Fibroblast of lung (primary cell): ENCODE results near the gene ERBB2. TPM values are rescaled to one million over a fixed set of nuclear protein-coding genes. Genes with fewer than 3 reads are reported as not detected.
A peak's percentile ranks its signal among the peaks of the same experiment; 100 is the strongest.

Experiments
- DNase-seq, 2 donors: peaks; one replicate each; pipeline versions ENCODE4 v3.0.0 to v3.0.0-alpha.2; 2010; ENCODE audit warnings: low read depth in 2 of 2
- H2AFZ ChIP-seq: 2 replicates; pipeline ENCODE4 v1.5.1; 2012; ENCODE audit warnings: low read length, control low read depth, inconsistent platforms
- H3K27ac ChIP-seq: 2 replicates; pipeline ENCODE4 v1.5.1; 2011; ENCODE audit warnings: low read length, control low read depth; ENCODE audit not compliant: insufficient read depth
- H3K27me3 ChIP-seq: 2 replicates; pipeline ENCODE4 v1.5.1; 2011; ENCODE audit warnings: mild to moderate bottlenecking, low read length; ENCODE audit not compliant: control insufficient read depth, insufficient read depth
- H3K36me3 ChIP-seq: 2 replicates; pipeline ENCODE4 v1.5.1; 2011; ENCODE audit warnings: low read length; ENCODE audit not compliant: control insufficient read depth, insufficient read depth
- H3K4me1 ChIP-seq: 2 replicates; pipeline ENCODE4 v1.5.1; 2011; ENCODE audit warnings: low read length; ENCODE audit not compliant: control insufficient read depth, insufficient read depth; ENCODE audit errors: extremely low read depth
- H3K4me2 ChIP-seq: 2 replicates; pipeline ENCODE4 v1.5.1; 2011; ENCODE audit warnings: low read length, control low read depth; ENCODE audit not compliant: insufficient read depth; ENCODE audit errors: extremely low read depth
- H3K4me3 ChIP-seq, 4 experiments: fragments of 200-600 bp in 1 of 4; sonication (generic) in 1 of 4; replicated peaks in 1 of 4; 2 replicates each; pipeline ENCODE4 v1.5.1; 2011 to 2016; ENCODE audit warnings: low read length in 4 of 4, low read depth in 3 of 4, mild to moderate bottlenecking in 3 of 4, control low read depth in 2 of 4, inconsistent platforms in 1 of 4, mixed read lengths in 1 of 4; ENCODE audit not compliant: insufficient read depth in 1 of 4; ENCODE audit errors: control extremely low read depth in 1 of 4
- H3K79me2 ChIP-seq: 2 replicates; pipeline ENCODE4 v1.5.1; 2012; ENCODE audit warnings: mild to moderate bottlenecking, low read length, inconsistent platforms; ENCODE audit not compliant: control insufficient read depth, insufficient read depth
- H3K9ac ChIP-seq: 2 replicates; pipeline ENCODE4 v1.5.1; 2011; ENCODE audit warnings: mild to moderate bottlenecking, low read length, control low read depth; ENCODE audit not compliant: insufficient read depth
- H3K9me3 ChIP-seq: 2 replicates; pipeline ENCODE4 v1.5.1; 2012; ENCODE audit warnings: low read depth, low read length; ENCODE audit not compliant: control insufficient read depth, insufficient read depth
- H4K20me1 ChIP-seq: 2 replicates; pipeline ENCODE4 v1.5.1; 2011; ENCODE audit warnings: low read length; ENCODE audit not compliant: control insufficient read depth, insufficient read depth; ENCODE audit errors: extremely low read depth
- EZH2 ChIP-seq: IDR thresholded peaks from 2 replicates; pipeline ENCODE4 v1.5.1; 2012; ENCODE audit warnings: low read length, control low read depth, mild to moderate bottlenecking; ENCODE audit errors: missing control alignments
- polyA plus RNA-seq, 2 donors: library from polyadenylated mRNA; depleted of rRNA in 1 of 2; stranded (reverse) in 1 of 2; unstranded in 1 of 2; fragments of >200 nt; gene quantifications; 2 replicates each; pipeline ENCODE4 v1.2.1, GENCODE V29; 2011 to 2012; ENCODE audit warnings: missing spikeins in 1 of 2
- total RNA-seq: library from RNA; depleted of rRNA; stranded (reverse); fragments of >200 nt; gene quantifications from 2 replicates; pipeline ENCODE4 v1.2.1, GENCODE V29; 2014
- TF ChIP-seq, protein P1 (sequence below), 2 donors: IDR thresholded peaks in 1 of 2; conservative IDR thresholded peaks in 1 of 2; 1 replicate in 1 of 2; 2 replicates in 1 of 2; pipeline ENCODE4 v1.5.1; 2011 to 2012; ENCODE audit warnings: low read length in 2 of 2, control low read depth in 1 of 2, inconsistent platforms in 1 of 2, low read depth in 1 of 2, mild to moderate bottlenecking in 1 of 2

Gene ERBB2
- total and polyA plus RNA-seq, 2 donors (not counting 1 experiment from before 2014, with no cell fraction given), result 24.7 to 33.9 TPM

DNA sequence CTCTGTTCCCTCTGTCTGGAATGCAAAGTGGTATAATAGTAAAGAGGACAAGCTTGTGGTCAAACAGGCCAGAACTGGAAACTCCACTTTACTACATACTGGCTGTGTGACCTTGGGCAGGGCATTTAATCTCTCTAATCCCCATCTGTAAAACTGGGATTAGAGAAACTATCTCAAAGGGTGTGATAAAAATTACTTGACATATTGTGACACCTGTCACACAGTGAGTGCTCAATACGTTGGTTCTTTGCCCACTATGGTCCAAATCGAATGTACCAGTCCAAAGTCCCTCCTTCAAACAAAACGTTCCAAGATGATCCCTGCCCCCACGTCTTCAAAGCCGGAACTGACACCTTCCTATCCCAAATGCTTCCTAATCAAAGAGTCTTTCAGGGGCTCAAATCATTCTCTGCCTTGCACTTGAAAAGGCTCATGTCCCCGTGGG, 12.7 kb upstream of the ERBB2 start:
- peaks cover 5% of the 10 kb centered on the region for H3K4me1 ChIP-seq
- H3K9ac ChIP-seq, result no peak overlapping the region
- no peak for DNase-seq
- peak overlapping the region; percentile 12 for H2AFZ ChIP-seq
- H3K27me3 ChIP-seq, result no peaks in the 10 kb centered on the region
- no peaks in the 10 kb centered on the region for H4K20me1 ChIP-seq
- H3K27ac ChIP-seq, result no peak overlapping the region
- peak overlapping the region; percentile 68 for H3K4me2 ChIP-seq
- peak overlapping the region in 3 of 4 experiments; percentile 16 to 88 (median 67) for H3K4me3 ChIP-seq
- no peaks in the 10 kb centered on the region for H3K9me3 ChIP-seq
- no peaks in the 10 kb centered on the region for H3K79me2 ChIP-seq
- H3K36me3 ChIP-seq, result no peaks in the 10 kb centered on the region
- no peak for TF ChIP-seq EZH2
- TF ChIP-seq, protein P1, sequence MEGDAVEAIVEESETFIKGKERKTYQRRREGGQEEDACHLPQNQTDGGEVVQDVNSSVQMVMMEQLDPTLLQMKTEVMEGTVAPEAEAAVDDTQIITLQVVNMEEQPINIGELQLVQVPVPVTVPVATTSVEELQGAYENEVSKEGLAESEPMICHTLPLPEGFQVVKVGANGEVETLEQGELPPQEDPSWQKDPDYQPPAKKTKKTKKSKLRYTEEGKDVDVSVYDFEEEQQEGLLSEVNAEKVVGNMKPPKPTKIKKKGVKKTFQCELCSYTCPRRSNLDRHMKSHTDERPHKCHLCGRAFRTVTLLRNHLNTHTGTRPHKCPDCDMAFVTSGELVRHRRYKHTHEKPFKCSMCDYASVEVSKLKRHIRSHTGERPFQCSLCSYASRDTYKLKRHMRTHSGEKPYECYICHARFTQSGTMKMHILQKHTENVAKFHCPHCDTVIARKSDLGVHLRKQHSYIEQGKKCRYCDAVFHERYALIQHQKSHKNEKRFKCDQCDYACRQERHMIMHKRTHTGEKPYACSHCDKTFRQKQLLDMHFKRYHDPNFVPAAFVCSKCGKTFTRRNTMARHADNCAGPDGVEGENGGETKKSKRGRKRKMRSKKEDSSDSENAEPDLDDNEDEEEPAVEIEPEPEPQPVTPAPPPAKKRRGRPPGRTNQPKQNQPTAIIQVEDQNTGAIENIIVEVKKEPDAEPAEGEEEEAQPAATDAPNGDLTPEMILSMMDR (conservative IDR thresholded peaks at IDR 0.05 in 1 of 2, IDR thresholded peaks at IDR 0.05 in 1 of 2; ENCODE audit: low read depth in 1 of 2, low read length in 2 of 2), result no peak

DNA sequence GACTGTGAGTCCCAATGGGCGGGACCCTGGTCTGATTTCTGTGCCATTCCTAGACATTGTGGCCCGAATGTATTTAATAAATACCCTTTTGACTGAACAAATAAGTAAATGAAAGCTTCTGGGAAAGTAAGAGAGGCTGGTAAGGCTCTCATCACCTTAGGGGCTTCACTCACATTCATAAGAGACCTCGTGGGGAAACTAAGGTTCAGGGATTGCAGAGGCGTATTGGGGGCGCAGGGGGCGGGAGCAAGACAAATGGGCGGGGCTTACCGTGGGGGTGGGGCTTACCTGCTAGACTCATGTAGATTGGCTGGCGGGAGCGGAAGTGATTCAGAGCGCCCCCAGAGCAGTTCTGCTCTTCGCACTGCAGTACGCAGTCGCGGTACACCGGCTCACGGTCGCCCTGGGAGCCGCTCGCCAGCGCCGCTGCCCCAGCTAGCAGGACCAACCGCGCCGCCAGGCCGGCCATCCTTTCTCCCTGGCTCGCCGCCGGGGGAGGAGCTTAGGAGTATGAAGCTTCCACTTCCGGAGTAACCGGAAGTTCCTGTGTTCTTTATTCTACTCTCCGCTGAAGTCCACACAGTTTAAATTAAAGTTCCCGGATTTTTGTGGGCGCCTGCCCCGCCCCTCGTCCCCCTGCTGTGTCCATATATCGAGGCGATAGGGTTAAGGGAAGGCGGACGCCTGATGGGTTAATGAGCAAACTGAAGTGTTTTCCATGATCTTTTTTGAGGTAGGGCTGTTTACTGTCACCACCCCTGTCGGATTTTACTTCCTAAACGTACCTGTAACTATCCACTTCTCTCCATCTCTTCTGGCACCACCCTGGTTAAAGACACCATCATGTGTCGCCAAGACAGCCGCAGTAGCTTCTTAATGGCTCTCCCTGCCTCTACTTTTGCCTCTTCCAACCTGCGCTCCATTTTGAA, 12.1 kb upstream of the ERBB2 start, which contains the start of gene PGAP3:
TSS of gene PGAP3 (minus strand) at position 512 of the 929 bp plus-strand sequence. CDS start at position 469, 43 bp downstream.
- no peaks in the 10 kb centered on the region for H3K9me3 ChIP-seq
- TF ChIP-seq EZH2, result no peak
- TF ChIP-seq, protein P1 (conservative IDR thresholded peaks at IDR 0.05 in 1 of 2, IDR thresholded peaks at IDR 0.05 in 1 of 2; ENCODE audit: low read depth in 1 of 2, low read length in 2 of 2), result no peak
- H3K9ac ChIP-seq, result peak within 1 kb of the TSS; percentile 72
- peak within 1 kb of the TSS; percentile 67 to 93 (median 86) for H3K4me3 ChIP-seq
- peak within 1 kb of the TSS; percentile 65 for H3K27ac ChIP-seq
- no peaks in the 10 kb centered on the region for H3K27me3 ChIP-seq
- peak; percentile 89 to 90 for DNase-seq
- H3K4me1 ChIP-seq, result peaks cover 5% of the 10 kb centered on the region
- peak within 1 kb of the TSS; percentile 93 for H2AFZ ChIP-seq
- H3K36me3 ChIP-seq, result no peaks in the 10 kb centered on the region
- no peaks in the 10 kb centered on the region for H4K20me1 ChIP-seq
- H3K79me2 ChIP-seq, result no peaks in the 10 kb centered on the region
- peak within 1 kb of the TSS; percentile 98 for H3K4me2 ChIP-seq

DNA sequence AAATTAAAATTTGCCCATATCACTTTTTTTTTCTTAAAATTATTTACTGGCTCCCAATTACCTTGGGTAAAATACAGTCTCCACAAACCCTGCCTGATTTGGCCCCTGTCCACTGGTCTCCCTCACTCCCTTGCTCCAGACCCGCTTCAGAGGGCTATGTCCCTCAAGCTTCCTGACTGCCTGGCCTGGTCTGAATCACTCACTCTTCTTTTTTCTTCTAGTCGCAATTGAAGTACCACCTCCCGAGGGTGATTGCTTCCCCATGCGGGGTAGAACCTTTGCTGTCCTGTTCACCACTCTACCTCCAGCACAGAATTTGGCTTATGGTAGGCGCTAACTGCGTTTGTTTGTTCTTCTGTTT, 11.4 kb upstream of the ERBB2 start:
- no peaks in the 10 kb centered on the region for H3K36me3 ChIP-seq
- no peaks in the 10 kb centered on the region for H3K79me2 ChIP-seq
- peak overlapping the region; percentile 65 for H3K27ac ChIP-seq
- peak overlapping the region; percentile 98 for H3K4me2 ChIP-seq
- no peaks in the 10 kb centered on the region for H4K20me1 ChIP-seq
- H2AFZ ChIP-seq, result peak overlapping the region; percentile 93
- peaks cover 5% of the 10 kb centered on the region for H3K4me1 ChIP-seq
- H3K9ac ChIP-seq, result peak overlapping the region; percentile 72
- H3K9me3 ChIP-seq, result no peaks in the 10 kb centered on the region
- peak overlapping the region; percentile 67 to 93 (median 86) for H3K4me3 ChIP-seq
- no peak for TF ChIP-seq EZH2
- H3K27me3 ChIP-seq, result no peaks in the 10 kb centered on the region
- DNase-seq, result no peak
